HCT116 (cell line): ENCODE data around the gene ABCG1.

Experiments
- EZH2 ChIP-seq: fragments of 200-600 bp; sonication (generic); IDR thresholded peaks from 2 replicates; pipeline ENCODE4 v1.6.1; 2017; ENCODE audit warnings: antibody characterized with exemption, mixed run types
- POLR2AphosphoS5 ChIP-seq: IDR thresholded peaks from 2 replicates; pipeline ENCODE4 v1.6.1; 2011; ENCODE audit warnings: mild to moderate bottlenecking, low read depth, low read length, moderate library complexity
- TF ChIP-seq, protein P1 (sequence below), 3 experiments: fragments of 200-600 bp in 1 of 3; sonication (generic) in 1 of 3; IDR thresholded peaks in 2 of 3; conservative IDR thresholded peaks in 1 of 3; 2 replicates each; pipeline ENCODE4 v1.5.1; 2012 to 2017; ENCODE audit warnings: low read depth in 2 of 3, low read length in 2 of 3, antibody characterized with exemption in 1 of 3, borderline replicate concordance in 1 of 3, control low read depth in 1 of 3, mild to moderate bottlenecking in 1 of 3, mixed read lengths in 1 of 3, mixed run types in 1 of 3, moderate library complexity in 1 of 3; ENCODE audit not compliant: insufficient read depth in 1 of 3
- TF ChIP-seq, protein P2 (sequence below): IDR thresholded peaks from 2 replicates; pipeline ENCODE4 v1.6.1; 2012; ENCODE audit warnings: low read depth

DNA sequence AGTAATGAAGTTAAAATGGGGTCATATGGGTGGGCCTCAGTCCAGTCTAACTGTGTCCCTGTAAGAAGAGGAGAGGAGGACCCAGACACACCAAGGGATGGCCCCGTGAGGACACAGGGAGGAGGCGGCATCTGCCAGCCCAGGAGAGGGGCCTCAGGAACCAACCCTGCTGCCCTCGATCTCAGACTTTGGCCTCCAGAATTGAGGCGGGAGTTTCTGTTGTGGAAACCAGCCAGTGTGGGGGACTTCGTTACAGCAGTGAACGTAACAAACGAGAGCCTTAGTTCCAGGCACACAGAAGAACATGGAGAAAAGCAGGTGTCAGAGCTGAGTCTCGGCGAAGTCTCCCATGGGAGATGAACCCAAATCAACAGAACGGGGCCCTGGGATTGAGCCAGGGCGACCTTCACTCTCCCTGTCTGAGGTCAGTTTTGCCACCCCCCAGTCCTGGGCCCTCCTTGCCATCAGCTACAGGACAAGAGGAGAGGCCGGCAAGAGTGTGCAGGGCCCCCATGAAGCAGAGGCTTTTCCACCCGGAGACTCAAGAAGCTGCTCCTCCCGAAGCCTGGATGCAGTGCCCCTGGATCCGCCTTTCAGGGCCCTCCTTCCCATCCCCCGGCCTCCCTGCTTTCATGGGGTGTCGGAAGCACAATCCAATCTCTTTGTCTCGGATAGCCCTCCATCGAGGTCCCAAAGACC is 59.7 kb downstream of the ABCG1 start:
- no peak for TF ChIP-seq EZH2
- TF ChIP-seq, protein P1, sequence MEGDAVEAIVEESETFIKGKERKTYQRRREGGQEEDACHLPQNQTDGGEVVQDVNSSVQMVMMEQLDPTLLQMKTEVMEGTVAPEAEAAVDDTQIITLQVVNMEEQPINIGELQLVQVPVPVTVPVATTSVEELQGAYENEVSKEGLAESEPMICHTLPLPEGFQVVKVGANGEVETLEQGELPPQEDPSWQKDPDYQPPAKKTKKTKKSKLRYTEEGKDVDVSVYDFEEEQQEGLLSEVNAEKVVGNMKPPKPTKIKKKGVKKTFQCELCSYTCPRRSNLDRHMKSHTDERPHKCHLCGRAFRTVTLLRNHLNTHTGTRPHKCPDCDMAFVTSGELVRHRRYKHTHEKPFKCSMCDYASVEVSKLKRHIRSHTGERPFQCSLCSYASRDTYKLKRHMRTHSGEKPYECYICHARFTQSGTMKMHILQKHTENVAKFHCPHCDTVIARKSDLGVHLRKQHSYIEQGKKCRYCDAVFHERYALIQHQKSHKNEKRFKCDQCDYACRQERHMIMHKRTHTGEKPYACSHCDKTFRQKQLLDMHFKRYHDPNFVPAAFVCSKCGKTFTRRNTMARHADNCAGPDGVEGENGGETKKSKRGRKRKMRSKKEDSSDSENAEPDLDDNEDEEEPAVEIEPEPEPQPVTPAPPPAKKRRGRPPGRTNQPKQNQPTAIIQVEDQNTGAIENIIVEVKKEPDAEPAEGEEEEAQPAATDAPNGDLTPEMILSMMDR (IDR thresholded peaks at IDR 0.05 in 2 of 3, conservative IDR thresholded peaks at IDR 0.05 in 1 of 3; ENCODE audit: borderline replicate concordance in 1 of 3, insufficient read depth in 1 of 3, low read depth in 2 of 3, low read length in 2 of 3) = no peak
- TF ChIP-seq, protein P2, sequence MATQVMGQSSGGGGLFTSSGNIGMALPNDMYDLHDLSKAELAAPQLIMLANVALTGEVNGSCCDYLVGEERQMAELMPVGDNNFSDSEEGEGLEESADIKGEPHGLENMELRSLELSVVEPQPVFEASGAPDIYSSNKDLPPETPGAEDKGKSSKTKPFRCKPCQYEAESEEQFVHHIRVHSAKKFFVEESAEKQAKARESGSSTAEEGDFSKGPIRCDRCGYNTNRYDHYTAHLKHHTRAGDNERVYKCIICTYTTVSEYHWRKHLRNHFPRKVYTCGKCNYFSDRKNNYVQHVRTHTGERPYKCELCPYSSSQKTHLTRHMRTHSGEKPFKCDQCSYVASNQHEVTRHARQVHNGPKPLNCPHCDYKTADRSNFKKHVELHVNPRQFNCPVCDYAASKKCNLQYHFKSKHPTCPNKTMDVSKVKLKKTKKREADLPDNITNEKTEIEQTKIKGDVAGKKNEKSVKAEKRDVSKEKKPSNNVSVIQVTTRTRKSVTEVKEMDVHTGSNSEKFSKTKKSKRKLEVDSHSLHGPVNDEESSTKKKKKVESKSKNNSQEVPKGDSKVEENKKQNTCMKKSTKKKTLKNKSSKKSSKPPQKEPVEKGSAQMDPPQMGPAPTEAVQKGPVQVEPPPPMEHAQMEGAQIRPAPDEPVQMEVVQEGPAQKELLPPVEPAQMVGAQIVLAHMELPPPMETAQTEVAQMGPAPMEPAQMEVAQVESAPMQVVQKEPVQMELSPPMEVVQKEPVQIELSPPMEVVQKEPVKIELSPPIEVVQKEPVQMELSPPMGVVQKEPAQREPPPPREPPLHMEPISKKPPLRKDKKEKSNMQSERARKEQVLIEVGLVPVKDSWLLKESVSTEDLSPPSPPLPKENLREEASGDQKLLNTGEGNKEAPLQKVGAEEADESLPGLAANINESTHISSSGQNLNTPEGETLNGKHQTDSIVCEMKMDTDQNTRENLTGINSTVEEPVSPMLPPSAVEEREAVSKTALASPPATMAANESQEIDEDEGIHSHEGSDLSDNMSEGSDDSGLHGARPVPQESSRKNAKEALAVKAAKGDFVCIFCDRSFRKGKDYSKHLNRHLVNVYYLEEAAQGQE = no peak
- TF ChIP-seq POLR2AphosphoS5 = no peak
